Cardiac muscle cell (in vitro differentiated cells and primary cell): Measurements from ENCODE around the gene GJC2. TPM values are rescaled to one million over a fixed set of nuclear protein-coding genes. Genes with fewer than 3 reads are reported as not detected.
A peak's percentile ranks its signal among the peaks of the same experiment; 100 is the strongest.

Source experiments
- DNase-seq, 2 donors: peaks; one replicate each; pipeline versions ENCODE4 v3.0.0 to v3.0.0-alpha.2; 2010 to 2017; ENCODE audit warnings: low read depth in 1 of 2, low spot score in 1 of 2
- H3K27ac ChIP-seq: fragments of 200-600 bp; sonication (generic); 2 replicates; pipeline ENCODE4 v1.5.1; 2016
- H3K27me3 ChIP-seq: fragments of 200-600 bp; sonication (generic); 2 replicates; pipeline ENCODE4 v1.6.0; 2016; ENCODE audit warnings: control low read depth
- H3K36me3 ChIP-seq: fragments of 200-600 bp; sonication (generic); 2 replicates; pipeline ENCODE4 v1.5.1; 2016; ENCODE audit warnings: control low read depth
- H3K4me1 ChIP-seq: fragments of 200-600 bp; sonication (generic); 2 replicates; pipeline ENCODE4 v1.8.1; 2017; ENCODE audit warnings: low read depth, mild to moderate bottlenecking, mixed run types
- H3K4me3 ChIP-seq: fragments of 200-600 bp; sonication (generic); 2 replicates; pipeline ENCODE4 v1.5.1; 2016; ENCODE audit warnings: mild to moderate bottlenecking
- H3K9me3 ChIP-seq: fragments of 200-600 bp; sonication (generic); 2 replicates; pipeline ENCODE4 v1.5.1; 2017; ENCODE audit warnings: low read depth, mild to moderate bottlenecking, control low read depth
- polyA plus RNA-seq: library from polyadenylated mRNA; unstranded; fragments of >200 nt; fragmentation: Nextera tagmentation; extraction: Ambion mirVana; gene quantifications from 2 replicates; pipeline ENCODE4 v1.2.1, GENCODE V29; 2016
- total RNA-seq: library from RNA; depleted of rRNA; stranded (reverse); fragments of >200 nt; gene quantifications from 2 replicates; pipeline ENCODE4 v1.2.3, GENCODE V29; 2016
- TF ChIP-seq, protein P1 (sequence below): IDR thresholded peaks from 2 replicates; pipeline ENCODE4 v1.5.1; 2012; ENCODE audit warnings: low read depth, mild to moderate bottlenecking, low read length

GJC2 gene
- total and polyA plus RNA-seq, 2 experiments from 2014 or later = 0.13 to 0.51 TPM

DNA sequence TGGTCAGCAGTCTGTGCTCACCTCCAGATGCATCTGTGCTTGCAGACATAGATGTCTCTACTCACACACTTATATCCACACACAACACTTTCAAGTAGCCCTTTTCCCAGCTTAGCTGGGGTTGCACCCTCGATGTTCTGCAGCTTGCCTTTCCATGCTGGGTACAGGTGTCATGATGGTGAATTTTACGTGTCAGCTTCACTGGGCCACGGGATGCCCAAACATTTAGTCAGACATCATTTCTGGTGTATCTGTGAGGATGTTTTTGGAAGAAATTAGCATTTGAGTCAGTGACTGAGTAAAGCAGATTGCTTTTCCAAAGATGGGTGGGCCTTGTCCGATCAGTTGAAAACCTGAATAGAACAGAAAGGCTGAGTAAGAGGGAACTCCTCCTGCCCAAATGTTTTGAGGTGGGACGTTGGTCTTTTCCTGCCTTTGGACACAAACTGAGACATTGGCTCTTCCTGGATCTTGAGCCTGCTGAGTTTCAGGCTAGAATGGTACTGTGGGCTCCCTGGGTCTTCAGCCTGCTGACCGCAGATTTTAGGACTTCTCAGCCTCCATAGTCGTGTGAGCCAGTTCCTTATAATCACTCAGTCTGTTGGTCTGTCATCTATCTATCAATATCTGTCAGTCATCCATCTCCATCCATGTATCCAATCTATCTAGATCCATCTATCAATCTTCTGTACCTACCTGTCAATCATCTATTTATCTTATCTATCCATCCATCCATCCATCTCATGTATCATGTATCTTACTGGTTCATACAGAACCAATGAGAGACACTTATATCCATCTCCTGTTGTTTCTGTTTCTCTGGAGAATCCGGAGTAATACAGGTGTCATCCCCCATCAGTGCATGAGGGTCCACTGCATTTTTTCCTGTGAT lies 45.4 kb downstream of the GJC2 start:
- TF ChIP-seq, protein P1, sequence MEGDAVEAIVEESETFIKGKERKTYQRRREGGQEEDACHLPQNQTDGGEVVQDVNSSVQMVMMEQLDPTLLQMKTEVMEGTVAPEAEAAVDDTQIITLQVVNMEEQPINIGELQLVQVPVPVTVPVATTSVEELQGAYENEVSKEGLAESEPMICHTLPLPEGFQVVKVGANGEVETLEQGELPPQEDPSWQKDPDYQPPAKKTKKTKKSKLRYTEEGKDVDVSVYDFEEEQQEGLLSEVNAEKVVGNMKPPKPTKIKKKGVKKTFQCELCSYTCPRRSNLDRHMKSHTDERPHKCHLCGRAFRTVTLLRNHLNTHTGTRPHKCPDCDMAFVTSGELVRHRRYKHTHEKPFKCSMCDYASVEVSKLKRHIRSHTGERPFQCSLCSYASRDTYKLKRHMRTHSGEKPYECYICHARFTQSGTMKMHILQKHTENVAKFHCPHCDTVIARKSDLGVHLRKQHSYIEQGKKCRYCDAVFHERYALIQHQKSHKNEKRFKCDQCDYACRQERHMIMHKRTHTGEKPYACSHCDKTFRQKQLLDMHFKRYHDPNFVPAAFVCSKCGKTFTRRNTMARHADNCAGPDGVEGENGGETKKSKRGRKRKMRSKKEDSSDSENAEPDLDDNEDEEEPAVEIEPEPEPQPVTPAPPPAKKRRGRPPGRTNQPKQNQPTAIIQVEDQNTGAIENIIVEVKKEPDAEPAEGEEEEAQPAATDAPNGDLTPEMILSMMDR = no peak

DNA sequence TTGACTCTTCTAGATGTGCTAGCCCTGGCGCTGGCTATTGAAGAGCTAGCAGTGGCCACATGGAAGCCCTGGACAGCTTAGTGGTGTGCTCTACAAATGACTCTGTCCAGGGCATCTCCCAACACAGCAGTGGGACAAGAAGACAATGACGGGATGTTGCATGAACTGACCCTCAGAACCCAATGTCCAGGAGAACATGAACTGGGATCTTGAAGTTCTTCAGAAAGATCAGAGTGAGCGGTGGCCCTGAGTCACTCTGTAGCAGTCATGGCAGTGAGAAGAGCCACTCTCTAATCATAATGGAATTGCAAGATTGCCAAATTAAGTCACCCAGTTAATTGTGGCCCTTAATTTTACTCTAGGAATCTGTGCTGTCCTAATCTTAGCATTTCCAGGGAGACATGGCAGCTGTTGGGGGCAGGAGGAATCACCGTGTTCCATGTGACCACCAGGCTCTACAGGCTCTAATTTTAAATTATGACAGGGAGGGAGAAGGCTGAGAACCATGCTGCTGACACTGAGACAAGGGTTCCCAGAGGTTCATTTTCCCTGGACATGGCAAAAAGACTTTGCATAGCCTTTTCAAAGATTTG lies 47.9 kb downstream of the GJC2 start:
- no peaks in the 10 kb centered on the region for H3K36me3 ChIP-seq
- no peaks in the 10 kb centered on the region for H3K4me1 ChIP-seq
- TF ChIP-seq, protein P1 = no peak
- no peak overlapping the region for H3K4me3 ChIP-seq
- no peak for DNase-seq
- no peak overlapping the region for H3K27ac ChIP-seq
- no peaks in the 10 kb centered on the region for H3K27me3 ChIP-seq
- H3K9me3 ChIP-seq = no peaks in the 10 kb centered on the region

More for the DNA sequence above, 45.4 kb downstream of the GJC2 start:
- Histone ChIP-seq H3K27me3 (no peaks in the 10 kb centered on the region), H3K27ac (no peak overlapping the region), H3K9me3 (no peaks in the 10 kb centered on the region), H3K36me3 (no peaks in the 10 kb centered on the region), H3K4me3 (no peak overlapping the region), H3K4me1 (no peaks in the 10 kb centered on the region)
- DNase-seq = no peak

DNA sequence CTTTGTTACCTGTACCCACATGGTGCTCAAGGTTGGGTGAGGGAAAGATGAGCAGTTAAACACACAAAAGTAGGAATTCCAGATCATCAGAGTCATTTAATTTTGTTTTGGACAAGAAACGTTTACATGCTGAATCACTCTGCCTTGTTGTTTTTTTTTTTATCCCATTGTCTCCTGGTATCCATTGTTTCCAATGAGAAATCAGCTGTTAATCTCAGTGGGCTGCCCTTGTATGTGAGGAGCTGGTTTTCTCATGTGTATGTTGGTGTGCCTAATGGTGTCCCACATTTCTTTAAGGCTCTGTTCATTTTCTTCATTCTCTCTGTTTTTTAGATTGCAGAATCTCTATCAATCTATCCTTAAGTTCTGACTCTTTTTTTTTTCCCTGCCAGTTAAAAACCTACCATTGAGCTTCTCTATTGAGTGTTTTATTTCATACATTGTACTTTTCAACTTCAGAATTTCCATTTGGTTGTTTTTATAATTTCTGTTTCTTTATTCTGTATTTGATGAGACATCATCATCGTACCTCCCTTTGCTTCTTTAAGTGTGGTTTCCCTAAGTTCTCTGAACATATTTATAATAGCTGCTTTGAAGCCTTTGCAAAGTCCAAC lies 49.4 kb downstream of the GJC2 start:
- Histone ChIP-seq H3K27ac (no peak overlapping the region), H3K4me1 (no peaks in the 10 kb centered on the region), H3K27me3 (no peaks in the 10 kb centered on the region), H3K36me3 (no peaks in the 10 kb centered on the region), H3K4me3 (no peak overlapping the region), H3K9me3 (no peaks in the 10 kb centered on the region)
- TF ChIP-seq, protein P1 = no peak
- DNase-seq = no peak

DNA sequence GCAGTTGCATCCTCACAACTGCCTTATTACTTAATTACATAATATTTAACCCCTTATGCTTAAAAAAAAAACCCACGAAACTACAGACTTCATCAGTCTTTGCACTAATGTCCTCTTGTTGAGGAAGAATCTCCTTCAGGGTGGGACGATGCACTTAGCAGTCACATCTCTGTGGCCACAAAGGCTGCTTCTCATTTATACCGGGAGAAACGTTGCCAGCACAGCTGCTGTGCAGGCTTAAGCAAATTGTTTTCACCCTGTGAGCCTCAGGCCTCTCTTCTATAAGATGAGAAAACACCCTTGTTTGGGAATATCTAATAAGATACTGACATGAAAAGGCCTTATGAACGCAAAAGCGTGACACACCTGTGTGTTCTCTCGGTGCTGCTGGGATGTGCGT lies 55.2 kb downstream of the GJC2 start:
- no peak overlapping the region for H3K4me3 ChIP-seq
- TF ChIP-seq, protein P1 = no peak
- DNase-seq = no peak
- H3K27ac ChIP-seq = peak overlapping the region; percentile 97
- no peaks in the 10 kb centered on the region for H3K36me3 ChIP-seq
- peaks cover 46% of the 10 kb centered on the region for H3K4me1 ChIP-seq
- no peaks in the 10 kb centered on the region for H3K9me3 ChIP-seq
- H3K27me3 ChIP-seq = no peaks in the 10 kb centered on the region

GRCh38 chr1:228205526-228206436 lies 56.1 kb downstream of the GJC2 start:
- TF ChIP-seq, protein P1 = no peak

More at GRCh38 chr1:228205526-228206436, 56.1 kb downstream of the GJC2 start:
- peak in 1 of 2 donors; percentile 53 for DNase-seq
- Histone ChIP-seq H3K4me1 (peaks cover 54% of the 10 kb centered on the region), H3K9me3 (no peaks in the 10 kb centered on the region), H3K27ac (peak overlapping the region; percentile 97), H3K27me3 (no peaks in the 10 kb centered on the region), H3K36me3 (no peaks in the 10 kb centered on the region), H3K4me3 (no peak overlapping the region)
